Spleen (tissue), 11 donors: ENCODE measurements around the gene SLC1A6. TPM values are rescaled to one million over a fixed set of nuclear protein-coding genes. Genes with fewer than 3 reads are reported as not detected.
"Not testable (repeated sequence)": the region's sequence is repeated elsewhere in the genome, so short reads cannot be mapped to it uniquely, and the experiment has no call there.

Experiments used
- DNase-seq: peaks from one replicate; pipeline ENCODE4 v3.0.0-alpha.2; 2020
- H3K27ac ChIP-seq, 8 donors: fragments of 200-600 bp; sonication (generic) in 7 of 8; 1 replicate in 4 of 8; 2 replicates in 4 of 8; pipeline versions ENCODE4 v1.5.0 to v1.8.0; 2016 to 2021; ENCODE audit warnings: inconsistent platforms in 4 of 8, mild to moderate bottlenecking in 4 of 8, moderate library complexity in 1 of 8
- H3K27me3 ChIP-seq, 7 donors: fragments of 200-600 bp; sonication (generic) in 6 of 7; replicated peaks in 1 of 7; 1 replicate in 4 of 7; 2 replicates in 3 of 7; pipeline versions ENCODE4 v1.5.0 to v1.8.0; 2016 to 2021; ENCODE audit warnings: inconsistent platforms in 3 of 7, mild to moderate bottlenecking in 1 of 7
- H3K36me3 ChIP-seq, 6 donors: fragments of 200-600 bp; sonication (generic) in 5 of 6; 1 replicate in 4 of 6; 2 replicates in 2 of 6; pipeline versions ENCODE4 v1.5.0 to v1.8.0; 2016 to 2021; ENCODE audit warnings: inconsistent platforms in 2 of 6
- H3K4me1 ChIP-seq, 6 donors: fragments of 200-600 bp; sonication (generic) in 5 of 6; 1 replicate in 3 of 6; 2 replicates in 3 of 6; pipeline versions ENCODE4 v1.5.0 to v1.8.0; 2016 to 2021; ENCODE audit warnings: inconsistent platforms in 3 of 6
- H3K4me3 ChIP-seq, 8 donors: fragments of 200-600 bp; sonication (generic) in 7 of 8; 1 replicate in 4 of 8; 2 replicates in 4 of 8; pipeline versions ENCODE4 v1.5.0 to v1.8.0; 2016 to 2021; ENCODE audit warnings: inconsistent platforms in 4 of 8, mild to moderate bottlenecking in 4 of 8, moderate library complexity in 2 of 8
- H3K9me3 ChIP-seq, 8 donors: fragments of 200-600 bp; sonication (generic) in 7 of 8; 1 replicate in 4 of 8; 2 replicates in 4 of 8; pipeline versions ENCODE4 v1.5.0 to v1.8.0; 2016 to 2021; ENCODE audit warnings: inconsistent platforms in 4 of 8
- CTCF ChIP-seq, 11 experiments: fragments of 200-600 bp in 7 of 11; fragments of 450-650 bp in 4 of 11; sonication (generic) in 4 of 11; IDR thresholded peaks in 8 of 11; conservative IDR thresholded peaks in 3 of 11; 1 replicate in 7 of 11; 2 replicates in 4 of 11; pipeline versions ENCODE4 v1.4.0 to v1.8.0; 2016 to 2021; ENCODE audit warnings: antibody characterized with exemption in 11 of 11, inconsistent platforms in 4 of 11, mild to moderate bottlenecking in 1 of 11
- POLR2A ChIP-seq, 3 donors: fragments of 450-650 bp; IDR thresholded peaks; one replicate each; pipeline ENCODE4 v1.5.1; 2017; ENCODE audit warnings: antibody characterized with exemption in 3 of 3, mild to moderate bottlenecking in 1 of 3
- POLR2AphosphoS5 ChIP-seq, 3 donors: sonication (generic); formaldehyde crosslinking; IDR thresholded peaks; one replicate each; pipeline ENCODE4 v1.5.1; 2017; ENCODE audit warnings: antibody characterized with exemption in 3 of 3
- WGBS, 5 donors: extraction: QIAGEN DNeasy Blood & Tissue Kit in 3 of 5; methylation state at CpG; one replicate each; pipeline versions ENCODE4 v1.1.5 to v1.1.7; 2013 to 2018; 5-methylcytosine and 5-hydroxymethylcytosine counted together
- intact Hi-C: fragments of 100-400 bp; cut with DNase I; formaldehyde crosslinking; loops from one replicate; pipeline ENCODE4 v1.15.0; 2023; ENCODE audit warnings: low total_unique reads
- polyA plus RNA-seq, 3 donors: library from polyadenylated mRNA; stranded (reverse); fragments of 200-250 nt; gene quantifications; one replicate each; pipeline ENCODE4 v1.2.1, GENCODE V29; 2013
- total RNA-seq, 7 donors: library from RNA; depleted of rRNA in 3 of 7; stranded (reverse); fragments of >200 nt in 3 of 7; fragmentation: NEBNext Ultra II Directional in 4 of 7; extraction: Animal tissue kit (Norgen Biotek cat#: 25700) in 4 of 7; gene quantifications; one replicate each; pipeline versions ENCODE4 v1.1.0 to v1.2.1, GENCODE V29; 2016 to 2021
- donor health status: healthy with polysubstance abuse.
- donor health status: DM: no; HTN: no; CAD: no; lungs with moderate emphysema.
- donor health status: DM: no; HTN: no; CAD: no.
- donor health status: Bipolar disorder and iron deficiency.
- donor health status: healthy.
- donor health status: DM: no; HTN: no; CAD: no.
- donor health status: DM: yes; HTN: yes; CAD: no.

The SLC1A6 gene
- total and polyA plus RNA-seq, 10 donors: not detected

- H3K27me3 ChIP-seq: peaks cover 0 to 65% (median 8%) of the 10 kb centered on the region in 7 donors
- no peaks in the 10 kb centered on the region for H3K9me3 ChIP-seq
- no peak overlapping the region for H3K27ac ChIP-seq
- TF ChIP-seq CTCF (IDR thresholded peaks at IDR 0.05 in 8 of 11, conservative IDR thresholded peaks at IDR 0.05 in 3 of 11) (no peak), POLR2A (IDR thresholded peaks at IDR 0.05) (no peak), POLR2AphosphoS5 (IDR thresholded peaks at IDR 0.05) (no peak)
- no peaks in the 10 kb centered on the region for H3K36me3 ChIP-seq
- no peak overlapping the region for H3K4me3 ChIP-seq
- no peak for DNase-seq
- H3K4me1 ChIP-seq: no peaks in the 10 kb centered on the region
- intact Hi-C loops: no loop called here
- WGBS, 5 donors: 30 to 49% (median 37%) methylated on average over 8 to 31 of the region's 31 CpGs
These were observed 43.1 kb upstream of the SLC1A6 start for GRCh38 chr19:15022752-15023151.

DNA sequence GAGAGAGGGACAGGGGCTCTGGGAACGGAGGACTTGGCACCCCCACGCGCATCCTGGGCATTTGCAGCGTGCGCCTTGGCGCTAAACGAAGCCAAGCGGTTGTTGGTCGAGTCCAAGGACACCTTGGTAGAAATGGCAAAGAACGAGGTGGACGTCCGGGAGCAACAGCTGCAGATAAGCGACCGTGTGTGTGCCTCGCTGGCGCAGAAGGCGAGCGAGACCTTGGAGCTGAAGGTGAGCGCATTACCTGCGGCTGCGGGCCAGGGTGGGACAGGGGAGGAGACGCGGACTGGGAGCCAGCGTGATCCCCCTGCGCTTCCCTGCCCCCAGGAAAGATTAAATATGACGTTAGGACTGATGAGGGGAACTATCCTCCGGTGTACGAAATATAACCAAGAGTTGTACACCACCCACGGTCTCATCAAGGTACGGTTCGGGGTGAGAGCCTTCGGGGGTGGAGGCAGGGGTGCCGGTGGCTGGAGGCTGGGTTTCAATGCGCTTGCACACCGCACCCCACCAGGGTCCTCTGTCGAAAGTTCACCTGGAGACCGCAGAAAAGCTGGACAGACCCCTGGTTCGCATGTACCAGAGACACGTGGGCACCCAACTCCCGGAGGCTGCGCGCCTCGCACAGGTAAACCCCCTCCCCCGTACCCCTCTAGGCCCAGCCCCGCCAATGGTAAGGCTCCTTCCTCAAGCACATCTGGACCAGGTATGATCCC lies 41.8 kb upstream of the SLC1A6 start:
- intact Hi-C loops: no loop called here
- no peak overlapping the region for H3K4me3 ChIP-seq
- H3K4me1 ChIP-seq: no peaks in the 10 kb centered on the region
- H3K27ac ChIP-seq: no peak overlapping the region
- DNase-seq: no peak
- H3K36me3 ChIP-seq: no peaks in the 10 kb centered on the region
- WGBS, 5 donors: 80 to 87% (median 84%) methylated on average over 44 to 45 of the region's 45 CpGs
- no peaks in the 10 kb centered on the region for H3K9me3 ChIP-seq
- TF ChIP-seq CTCF (IDR thresholded peaks at IDR 0.05 in 8 of 11, conservative IDR thresholded peaks at IDR 0.05 in 3 of 11) (no peak), POLR2AphosphoS5 (IDR thresholded peaks at IDR 0.05) (no peak), POLR2A (IDR thresholded peaks at IDR 0.05) (no peak)
- peaks cover 0 to 70% (median 8%) of the 10 kb centered on the region in 7 donors for H3K27me3 ChIP-seq

- H3K9me3 ChIP-seq, H3K27ac ChIP-seq, intact Hi-C loops, H3K4me1 ChIP-seq, H3K4me3 ChIP-seq, DNase-seq, H3K36me3 ChIP-seq: not testable (repeated sequence)
- H3K27me3 ChIP-seq: peaks cover 0 to 90% (median 8%) of the 10 kb centered on the region in 7 donors
- 54 to 67% (median 62%) methylated on average over 3 of the region's 3 CpGs for WGBS, 5 donors
These were observed 39.2 kb upstream of the SLC1A6 start for GRCh38 chr19:15018836-15019235.

- H3K27me3 ChIP-seq: peaks cover 0 to 90% (median 3%) of the 10 kb centered on the region in 7 donors
- H3K4me3 ChIP-seq: no peak overlapping the region
- DNase-seq: no peak
- no peaks in the 10 kb centered on the region for H3K36me3 ChIP-seq
- H3K4me1 ChIP-seq: peaks cover 0 to under 1% (median 0%) of the 10 kb centered on the region in 6 donors
- no peaks in the 10 kb centered on the region for H3K9me3 ChIP-seq
- no peak overlapping the region for H3K27ac ChIP-seq
- intact Hi-C loops: no loop called here
- no peak for TF ChIP-seq POLR2A (IDR thresholded peaks at IDR 0.05)
- no peak for TF ChIP-seq CTCF (IDR thresholded peaks at IDR 0.05 in 8 of 11, conservative IDR thresholded peaks at IDR 0.05 in 3 of 11)
- TF ChIP-seq POLR2AphosphoS5 (IDR thresholded peaks at IDR 0.05): no peak
- WGBS, 5 donors: 40 to 49% (median 41%) methylated on average over 18 of the region's 18 CpGs
These were observed 36.4 kb upstream of the SLC1A6 start for GRCh38 chr19:15015946-15016542.
